Kidney capillary endothelial cell (primary cell): ENCODE measurements around the gene LRP1.

ENCODE experiments used
- DNase-seq: peaks from one replicate; pipeline ENCODE4 v3.0.0-alpha.2; 2018; ENCODE audit warnings: low spot score

Gene LRP1

DNA sequence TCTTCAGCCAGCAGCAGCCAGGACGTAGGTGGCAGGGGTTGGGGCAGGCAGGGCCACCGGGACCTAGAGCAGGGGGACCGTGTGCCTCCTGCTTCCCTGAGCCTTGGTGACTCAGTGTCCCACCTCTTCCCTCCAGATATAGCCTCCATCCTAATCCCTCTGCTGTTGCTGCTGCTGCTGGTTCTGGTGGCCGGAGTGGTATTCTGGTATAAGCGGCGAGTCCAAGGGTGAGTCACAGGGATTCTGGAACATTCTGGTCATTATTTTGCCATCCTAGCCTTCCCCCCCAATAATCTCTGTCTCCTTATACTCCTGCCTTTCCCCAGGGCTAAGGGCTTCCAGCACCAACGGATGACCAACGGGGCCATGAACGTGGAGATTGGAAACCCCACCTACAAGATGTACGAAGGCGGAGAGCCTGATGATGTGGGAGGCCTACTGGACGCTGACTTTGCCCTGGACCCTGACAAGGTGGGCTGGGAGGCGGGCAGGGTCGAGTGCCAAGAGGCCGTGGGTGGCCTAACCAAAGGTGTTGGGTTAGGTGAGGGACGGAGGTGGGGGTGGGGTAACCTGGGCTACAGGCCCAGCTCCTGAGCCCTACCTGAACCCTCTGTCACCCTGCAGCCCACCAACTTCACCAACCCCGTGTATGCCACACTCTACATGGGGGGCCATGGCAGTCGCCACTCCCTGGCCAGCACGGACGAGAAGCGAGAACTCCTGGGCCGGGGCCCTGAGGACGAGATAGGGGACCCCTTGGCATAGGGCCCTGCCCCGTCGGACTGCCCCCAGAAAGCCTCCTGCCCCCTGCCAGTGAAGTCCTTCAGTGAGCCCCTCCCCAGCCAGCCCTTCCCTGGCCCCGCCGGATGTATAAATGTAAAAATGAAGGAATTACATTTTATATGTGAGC, 83.8 kb downstream of the LRP1 start:
- no peak for DNase-seq

DNA sequence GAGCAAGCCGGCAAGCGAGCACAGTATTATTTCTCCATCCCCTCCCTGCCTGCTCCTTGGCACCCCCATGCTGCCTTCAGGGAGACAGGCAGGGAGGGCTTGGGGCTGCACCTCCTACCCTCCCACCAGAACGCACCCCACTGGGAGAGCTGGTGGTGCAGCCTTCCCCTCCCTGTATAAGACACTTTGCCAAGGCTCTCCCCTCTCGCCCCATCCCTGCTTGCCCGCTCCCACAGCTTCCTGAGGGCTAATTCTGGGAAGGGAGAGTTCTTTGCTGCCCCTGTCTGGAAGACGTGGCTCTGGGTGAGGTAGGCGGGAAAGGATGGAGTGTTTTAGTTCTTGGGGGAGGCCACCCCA, 84.4 kb downstream of the LRP1 start:
- DNase-seq, result no peak

DNA sequence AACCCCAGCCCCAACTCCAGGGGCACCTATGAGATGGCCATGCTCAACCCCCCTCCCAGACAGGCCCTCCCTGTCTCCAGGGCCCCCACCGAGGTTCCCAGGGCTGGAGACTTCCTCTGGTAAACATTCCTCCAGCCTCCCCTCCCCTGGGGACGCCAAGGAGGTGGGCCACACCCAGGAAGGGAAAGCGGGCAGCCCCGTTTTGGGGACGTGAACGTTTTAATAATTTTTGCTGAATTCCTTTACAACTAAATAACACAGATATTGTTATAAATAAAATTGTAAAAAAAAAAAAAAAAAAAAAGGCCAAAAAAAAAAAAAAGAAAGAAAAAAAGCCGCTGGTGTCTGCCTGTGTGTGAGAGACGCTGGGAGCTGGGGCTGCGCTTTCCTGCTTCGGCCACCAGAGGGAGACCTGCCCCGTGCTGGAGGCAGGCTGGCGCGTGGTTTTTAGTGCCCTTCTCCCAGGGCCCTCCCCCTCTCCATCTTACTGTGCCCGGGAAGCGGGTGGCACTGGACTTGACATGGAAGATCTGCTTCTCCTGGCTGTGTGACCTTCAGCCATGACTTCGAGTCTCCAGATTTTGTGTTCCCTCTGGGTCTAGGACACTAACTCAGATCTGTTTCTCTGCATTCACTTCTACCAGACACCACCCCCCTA, 84.9 kb downstream of the LRP1 start:
- peak; percentile 76 for DNase-seq

DNA sequence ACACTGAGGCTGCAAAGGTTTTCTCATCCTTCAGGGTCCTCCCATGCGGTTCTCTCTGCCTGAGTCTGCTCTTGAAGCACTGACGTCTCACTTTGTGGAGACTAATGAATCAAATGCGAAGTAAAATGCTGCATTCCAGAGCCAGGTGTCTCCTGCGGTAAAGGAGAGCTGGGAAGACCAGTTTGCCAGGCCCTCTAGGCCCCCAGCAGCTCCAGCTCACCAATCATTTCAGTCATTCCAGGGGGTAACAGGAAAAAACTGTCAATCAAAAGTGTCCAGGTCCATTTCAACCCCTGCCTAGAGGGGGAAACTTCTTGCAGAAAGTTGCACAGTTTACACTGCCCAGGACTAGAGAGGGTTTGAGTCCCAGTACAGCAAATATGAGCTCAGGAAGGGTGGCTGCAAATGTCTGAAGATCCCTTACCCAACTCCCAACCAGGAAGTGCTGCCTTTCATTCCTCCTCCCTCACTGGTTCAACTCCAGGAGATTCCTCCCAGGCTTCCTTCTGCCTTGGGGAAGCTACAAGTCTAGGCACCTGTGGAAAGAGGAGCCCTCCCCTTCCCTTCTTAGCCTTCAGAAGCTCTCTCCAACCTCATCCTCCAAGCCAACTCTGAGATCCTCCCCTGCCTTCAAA, 85.6 kb downstream of the LRP1 start:
- DNase-seq, result no peak

DNA sequence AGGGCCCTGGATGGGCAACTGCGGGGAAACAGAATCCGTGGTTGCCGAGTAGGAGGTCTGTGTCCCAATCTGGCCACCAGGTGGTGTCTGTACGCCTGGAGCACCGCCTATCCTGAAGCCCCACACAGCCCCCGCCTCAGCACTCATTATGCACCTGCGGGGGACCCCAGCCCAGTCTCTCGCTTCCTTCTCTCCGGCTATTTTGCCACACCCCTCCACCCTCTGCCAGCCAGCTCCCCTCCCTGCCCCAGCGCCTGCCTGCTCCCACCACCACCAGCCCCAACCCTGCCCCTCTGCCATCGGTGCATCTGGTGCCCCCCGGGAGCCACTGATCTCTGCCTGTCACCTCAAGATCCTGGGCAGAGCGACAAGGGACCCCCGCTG, 86.1 kb downstream of the LRP1 start:
- DNase-seq, result peak; percentile 62

DNA sequence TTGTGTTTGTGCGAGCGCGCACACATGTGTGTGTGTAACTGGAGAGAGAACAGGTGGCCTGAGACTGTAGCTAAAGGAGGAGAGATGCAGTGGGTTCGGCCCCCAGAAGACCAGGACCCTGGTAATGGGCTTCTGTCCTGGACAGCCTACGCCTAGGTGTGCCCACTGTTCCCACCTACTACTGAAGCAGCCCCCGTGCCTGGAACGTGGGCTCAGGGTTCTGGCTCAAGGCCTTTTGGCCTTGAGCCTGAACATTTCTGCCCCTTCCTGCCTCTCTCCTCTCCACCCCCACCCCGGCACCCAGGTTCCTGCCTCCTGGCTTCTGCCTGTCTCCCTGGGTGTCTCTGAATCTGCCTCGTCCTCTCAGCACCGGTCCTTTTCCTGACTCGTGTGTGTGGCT, 86.8 kb downstream of the LRP1 start:
- DNase-seq, result no peak

DNA sequence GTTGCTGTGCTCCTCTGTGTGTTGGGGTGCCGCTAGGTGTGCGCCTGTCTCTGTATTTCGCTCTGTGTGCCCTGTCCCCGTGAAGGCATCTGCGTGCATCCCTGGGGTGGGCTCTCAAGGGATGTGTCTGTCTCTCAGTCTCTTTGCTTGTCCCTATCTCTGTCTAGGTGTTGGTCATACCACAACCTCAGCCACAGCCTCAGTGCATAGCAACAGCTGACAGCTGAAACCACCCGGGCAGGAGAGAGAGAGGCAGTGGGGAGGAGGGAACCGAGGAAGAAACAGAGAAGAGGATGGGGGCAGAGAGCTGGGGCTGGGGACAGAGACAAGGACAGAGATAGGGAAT, 87.4 kb downstream of the LRP1 start:
- no peak for DNase-seq

DNA sequence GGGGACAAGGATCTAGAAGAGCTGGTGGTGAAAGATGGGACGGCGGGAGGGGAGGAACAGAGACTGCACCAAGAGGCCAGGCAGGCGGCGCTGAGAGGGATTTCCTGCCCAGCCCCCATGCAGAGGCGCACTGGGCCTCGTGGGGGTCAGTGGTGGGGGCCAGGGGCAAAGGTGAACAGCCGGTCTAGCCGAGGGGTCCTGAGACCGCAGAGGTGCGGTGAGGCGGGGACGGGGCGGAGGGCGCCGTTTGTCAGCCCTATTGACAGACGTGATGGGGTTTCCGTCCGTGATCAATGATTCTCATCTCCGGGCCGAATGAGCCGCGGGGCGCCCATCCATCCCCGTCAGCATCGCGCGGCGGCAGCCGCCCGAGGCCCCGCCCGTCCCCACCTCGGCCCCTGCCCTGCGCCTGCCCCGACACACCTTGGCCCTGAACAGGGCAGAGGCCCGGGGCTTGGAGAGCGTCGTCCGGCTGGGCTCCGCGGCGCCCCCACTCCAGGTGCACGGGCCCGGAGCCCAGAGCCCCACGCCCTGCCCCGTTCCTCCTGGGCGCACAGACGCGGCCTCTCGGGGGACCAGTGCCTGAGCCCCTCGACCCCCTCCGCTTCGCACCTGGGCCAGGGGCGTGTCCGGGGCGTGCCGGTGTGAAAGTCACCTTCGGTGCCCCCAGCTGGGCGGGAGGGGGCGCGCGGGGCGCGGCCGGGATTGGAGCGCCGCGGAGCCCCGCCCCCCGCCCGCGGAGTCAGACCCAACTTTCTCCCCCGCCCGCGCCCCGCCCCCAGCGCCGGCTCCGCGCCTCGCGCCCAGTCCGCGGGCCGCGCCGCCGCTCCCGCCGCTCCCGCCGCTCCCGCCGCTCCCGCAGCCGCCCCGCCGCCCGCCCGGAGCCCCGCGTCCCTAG, 88.0 kb downstream of the LRP1 start, which contains the start of gene NXPH4:
TSS of gene NXPH4 (plus strand) at position 781 of the 898 bp plus-strand sequence. CDS start 176 bp downstream, outside the sequence.
- DNase-seq, result no peak

DNA sequence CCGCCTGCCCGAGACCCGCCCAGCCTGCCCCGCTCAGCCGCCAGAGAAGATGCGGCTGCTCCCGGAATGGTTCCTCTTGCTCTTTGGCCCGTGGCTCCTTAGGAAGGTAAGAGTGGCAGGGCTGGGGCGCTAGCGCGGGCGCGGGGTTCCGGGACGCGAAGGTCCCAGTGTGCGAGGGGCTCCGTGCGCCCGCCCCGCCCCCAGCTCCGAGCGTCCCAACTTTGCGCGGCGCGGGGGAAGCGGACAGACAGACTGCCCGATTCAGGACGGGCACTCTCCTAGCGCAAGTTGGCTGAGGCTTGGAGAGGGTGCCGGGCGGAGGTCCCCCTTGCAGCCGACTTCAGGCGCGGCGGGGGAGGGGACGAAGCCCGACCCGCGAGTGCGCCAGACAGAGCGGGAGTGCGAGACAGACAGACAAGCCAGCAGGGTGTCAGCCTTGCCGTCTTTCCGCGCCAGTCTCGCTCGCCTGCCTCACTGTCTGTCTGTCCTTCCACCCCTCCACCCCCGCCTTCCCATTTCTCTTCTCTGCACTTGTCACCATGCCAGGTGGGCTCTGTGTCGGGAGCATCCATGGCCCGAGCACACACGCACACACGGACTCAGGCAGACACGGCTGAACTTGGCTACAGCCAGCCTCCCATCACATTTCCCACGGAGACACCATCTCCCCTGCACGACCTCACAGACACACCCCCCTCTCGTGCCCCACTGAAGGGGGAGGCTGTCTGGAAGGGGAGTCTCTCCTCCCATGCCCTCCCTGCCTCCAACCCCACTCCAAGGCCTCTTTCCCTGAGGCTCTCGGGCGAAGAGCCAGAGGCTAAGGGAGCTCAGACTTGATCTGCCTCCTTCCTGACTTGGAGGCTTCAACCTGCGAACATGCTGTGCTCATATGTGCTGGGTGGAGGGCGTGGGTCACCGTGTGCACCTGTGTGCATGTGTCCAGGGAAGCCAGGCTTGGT, 88.9 kb downstream of the LRP1 start:
- DNase-seq, result no peak

DNA sequence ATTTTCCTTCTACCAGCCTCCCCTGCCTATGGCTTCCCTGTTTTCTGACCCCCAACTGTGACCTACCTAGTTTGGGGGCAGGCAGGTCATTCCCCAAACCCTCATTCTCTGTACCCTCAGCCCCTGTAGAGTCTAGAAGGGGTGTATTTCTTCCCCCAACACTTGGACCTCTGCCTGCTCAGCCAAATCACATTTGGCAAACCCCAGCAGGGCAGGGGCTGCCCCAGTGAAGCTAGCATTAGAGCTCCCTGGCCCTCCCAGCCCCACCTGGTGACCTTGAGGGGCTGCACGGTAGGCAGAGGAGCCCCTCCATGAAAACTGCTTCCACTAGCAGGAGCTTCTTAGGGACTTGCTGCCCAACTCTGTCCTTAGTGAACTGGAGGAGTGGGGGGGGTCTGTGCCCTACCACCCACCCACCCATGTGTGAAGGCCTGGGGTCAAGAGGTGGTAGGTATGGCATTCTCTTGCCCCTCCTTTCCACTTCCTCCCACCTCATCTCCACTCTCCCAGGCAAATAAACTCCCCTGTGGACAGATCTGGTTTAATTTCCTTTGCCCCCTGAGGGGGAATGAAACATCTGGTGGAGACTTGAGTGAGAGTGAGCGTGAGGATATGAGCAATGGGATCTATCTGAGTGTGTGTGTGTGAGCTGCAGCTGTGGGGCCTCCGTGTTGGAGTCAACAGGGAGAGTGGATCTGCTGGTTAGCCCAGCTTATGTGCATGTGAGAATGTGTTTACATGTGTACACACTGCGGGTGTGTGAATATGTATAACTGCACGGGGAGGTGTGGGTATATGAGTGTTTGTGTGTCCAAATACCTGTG, 90.0 kb downstream of the LRP1 start:
- no peak for DNase-seq

DNA sequence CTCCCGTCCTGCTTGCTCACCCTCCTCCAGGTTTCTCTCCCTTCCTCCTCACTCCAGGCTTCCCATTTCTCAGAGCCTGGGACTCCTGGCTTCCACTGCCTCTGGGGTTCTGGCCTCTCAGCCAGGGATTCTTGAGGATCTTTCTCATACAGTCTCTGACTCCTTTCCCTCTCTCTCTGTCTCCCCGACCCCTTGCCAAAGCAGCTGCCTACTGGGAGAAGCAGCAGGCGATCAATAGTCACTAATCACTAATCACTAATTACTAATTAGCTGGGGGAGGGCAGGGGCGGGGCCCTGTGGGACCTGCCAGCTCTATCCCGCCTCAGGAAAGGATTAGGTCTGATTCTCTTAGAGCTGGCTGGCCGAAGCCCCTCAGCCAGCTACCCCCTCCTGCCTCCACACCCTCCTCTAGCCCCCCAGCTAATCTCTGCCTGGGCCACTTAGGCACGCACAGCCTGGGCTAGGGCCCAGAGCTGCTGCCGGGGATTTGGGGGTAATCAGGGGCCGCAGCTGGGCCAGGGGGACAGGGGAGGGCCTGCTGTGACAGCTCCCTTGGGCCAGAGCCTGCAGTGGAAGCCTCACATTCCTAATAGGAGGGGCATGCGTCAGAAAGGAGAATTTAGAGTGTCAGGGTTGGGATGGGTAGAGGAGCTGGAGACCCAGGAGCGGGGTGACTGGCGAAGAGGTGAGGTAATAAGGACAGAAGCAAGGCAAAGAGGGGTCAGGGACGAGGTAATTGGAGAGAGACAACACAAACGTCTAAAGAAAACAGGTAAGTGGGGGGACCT, 91.1 kb downstream of the LRP1 start:
- DNase-seq, result no peak

DNA sequence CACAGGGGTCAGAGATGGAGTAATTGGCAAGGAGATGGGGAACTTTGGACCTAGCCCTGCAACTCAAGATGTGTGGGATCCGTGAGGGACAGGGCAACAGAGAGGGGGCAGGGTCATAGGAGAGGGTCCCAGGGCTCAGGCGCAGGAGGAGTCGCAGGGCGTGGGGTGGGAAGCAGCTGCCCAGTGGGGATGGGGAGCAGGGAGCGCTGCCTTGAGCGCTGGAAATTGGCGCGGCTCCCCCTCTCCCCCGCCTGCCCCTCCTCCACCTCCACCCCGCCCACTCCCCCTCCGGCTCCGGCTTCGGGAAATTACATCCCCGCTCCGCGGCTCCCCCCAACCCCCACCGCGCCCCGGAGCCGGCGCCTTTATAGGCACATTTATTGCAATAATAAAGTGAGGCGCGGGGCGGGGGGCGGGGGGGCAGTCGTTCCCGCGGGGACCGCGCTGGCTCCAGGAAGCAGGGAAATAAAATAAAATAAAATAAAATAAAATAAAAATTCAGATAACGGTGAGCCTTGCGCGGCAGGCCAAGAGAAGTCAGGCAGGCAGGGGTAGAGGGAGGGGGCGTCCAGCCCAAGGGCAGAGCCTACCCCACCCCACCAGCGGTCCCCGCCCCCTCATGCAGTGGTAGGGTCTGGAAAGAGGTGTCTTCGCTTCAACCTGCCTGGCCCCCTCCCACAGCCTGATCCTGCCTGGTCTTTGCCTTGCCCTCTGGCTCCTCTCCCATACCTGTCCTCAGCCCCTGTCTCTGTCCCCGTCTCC, 91.9 kb downstream of the LRP1 start:
- no peak for DNase-seq

DNA sequence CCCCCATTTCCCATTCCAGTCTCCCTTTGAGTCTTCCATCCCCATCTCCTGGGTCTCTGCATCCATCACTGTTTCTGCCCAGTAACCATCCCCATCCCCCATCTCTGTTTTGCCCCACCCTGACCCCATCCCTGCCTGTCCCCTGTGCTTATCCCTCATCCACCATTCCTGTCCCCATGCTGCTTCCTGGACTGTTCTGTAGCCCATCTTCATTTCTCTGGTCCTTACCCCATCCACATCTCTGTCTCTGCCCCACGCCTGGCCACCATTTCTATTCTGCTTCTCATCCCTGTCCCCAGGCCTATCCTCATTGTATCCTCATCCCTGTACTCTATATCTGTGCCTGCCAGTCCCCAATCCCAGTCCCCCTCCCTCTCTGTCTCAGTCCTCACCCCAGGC, 92.5 kb downstream of the LRP1 start:
- no peak for DNase-seq

DNA sequence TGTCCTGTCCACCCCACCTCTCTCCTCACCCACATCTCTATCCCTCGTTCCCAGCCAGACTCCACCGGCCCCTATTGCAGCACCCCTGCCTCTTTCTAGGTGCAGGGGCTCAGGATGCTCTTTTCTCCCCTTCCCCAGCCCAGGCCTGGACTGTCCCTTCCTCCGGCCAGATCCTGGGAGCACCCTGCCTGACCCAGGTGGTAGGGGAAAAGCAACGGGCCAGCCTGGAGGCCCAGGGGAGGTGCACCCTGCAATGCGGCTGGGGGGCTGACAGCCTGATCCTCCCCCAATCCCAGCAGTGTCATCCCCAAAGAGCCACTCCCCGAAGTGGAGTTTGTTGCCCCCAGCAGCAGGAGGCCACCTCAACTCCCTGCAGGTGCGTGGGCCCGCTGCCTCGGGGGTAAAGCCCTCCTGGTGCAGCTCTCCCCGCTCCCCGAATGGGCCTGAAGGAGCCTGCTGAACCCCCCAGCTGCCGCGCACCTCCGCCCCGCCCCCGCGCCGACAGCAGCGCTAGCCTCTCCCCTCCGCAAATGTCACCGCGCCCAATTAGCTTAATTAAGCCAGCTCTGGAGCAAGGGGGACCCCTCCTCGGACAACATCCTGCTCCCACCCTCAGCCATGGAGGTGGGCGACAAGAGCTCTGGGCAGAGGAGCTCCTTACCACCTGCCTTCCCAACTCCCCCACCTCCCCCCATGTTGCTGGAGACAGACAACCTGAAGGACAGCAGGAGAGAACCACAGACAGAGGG, 93.1 kb downstream of the LRP1 start:
- DNase-seq, result no peak

DNA sequence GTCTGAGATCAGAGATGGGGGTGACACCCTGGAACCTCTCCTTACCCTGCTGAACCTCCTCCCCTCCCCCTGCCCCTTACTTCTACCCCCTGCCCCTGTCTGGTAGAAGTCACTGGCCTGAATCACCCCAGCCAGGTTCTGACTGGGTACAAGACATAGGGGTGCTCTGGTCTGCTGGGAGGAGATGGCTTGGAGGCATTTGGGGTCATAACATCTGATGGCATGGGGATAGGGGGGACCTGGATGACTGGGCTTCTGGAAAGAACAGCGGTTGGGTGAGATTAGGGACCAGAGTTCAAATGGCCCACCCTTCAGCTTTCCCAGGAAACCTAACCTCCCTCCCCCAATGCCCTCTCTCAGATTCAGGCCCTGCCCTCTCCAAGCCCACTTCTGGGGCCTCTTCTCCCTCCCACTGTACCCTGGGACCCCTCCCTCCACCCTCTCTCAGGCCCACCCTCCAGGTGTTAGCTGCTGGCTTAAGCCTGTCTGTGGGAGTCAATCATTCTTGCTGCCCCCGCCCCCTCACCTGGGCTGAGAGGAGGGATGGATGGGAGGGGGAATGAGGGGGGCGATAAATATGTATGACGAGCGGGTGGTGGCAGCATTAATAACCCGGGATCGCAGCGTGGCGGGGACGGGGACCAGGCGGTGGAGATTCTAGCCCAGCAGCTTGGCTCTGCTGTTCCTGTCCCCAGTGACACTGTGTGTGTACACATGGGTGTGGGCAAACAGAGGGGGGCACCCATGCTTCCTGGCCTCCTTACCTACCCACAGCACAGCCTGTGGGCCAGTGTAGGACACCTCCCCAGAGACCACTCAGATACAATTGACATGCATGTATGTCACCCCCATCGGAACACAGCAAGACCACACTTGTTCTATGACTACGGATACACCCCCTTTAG, 94.3 kb downstream of the LRP1 start:
- DNase-seq, result no peak
